PC-9 (cell line): ENCODE data around the gene FAM131A. TPM values are rescaled to one million over a fixed set of nuclear protein-coding genes. Genes with fewer than 3 reads are reported as not detected.

Experiments used
- Bru-seq: library from RNA; stranded (reverse); fragments of 400-500 nt; gene quantifications from one replicate; lab custom pipeline; 2021; lab: Mats Ljungman, UMichigan
- BruChase-seq, 2 experiments: library from RNA; stranded (reverse); fragments of 400-500 nt; gene quantifications; one replicate each; lab custom pipeline; 2021; lab: Mats Ljungman, UMichigan
- BruUV-seq: library from RNA; stranded (reverse); fragments of 400-500 nt; replicated peaks from 2 replicates; lab custom pipeline; 2021; lab: Mats Ljungman, UMichigan
- CTCF ChIA-PET: fragments of 300-600 bp; sonication (Branson Sonifier 250); formaldehyde crosslinking; loops from one replicate; lab custom pipeline; 2022; ENCODE audit warnings: antibody characterized with exemption; lab: Charles Lee
- POLR2A ChIA-PET: fragments of 300-600 bp; sonication (Branson Sonifier 250); formaldehyde crosslinking; loops from one replicate; lab custom pipeline; 2022; ENCODE audit warnings: antibody characterized with exemption; ENCODE audit not compliant: unreplicated experiment; lab: Charles Lee
- DNase-seq, 2 experiments: peaks; one replicate each; pipeline versions ENCODE4 v3.0.0 to v3.0.0-alpha.2; 2015 to 2022; ENCODE audit warnings: mixed read lengths in 1 of 2
- H2AFZ ChIP-seq: fragments of 200-600 bp; sonication (generic); 2 replicates; pipeline ENCODE4 v1.8.1; 2017; ENCODE audit warnings: antibody characterized with exemption
- H3F3A ChIP-seq: fragments of 200-600 bp; sonication (generic); 2 replicates; pipeline ENCODE4 v1.8.1; 2017; ENCODE audit warnings: antibody characterized with exemption, mild to moderate bottlenecking, low read depth; ENCODE audit not compliant: insufficient read depth
- H3K27ac ChIP-seq: fragments of 200-600 bp; sonication (generic); 2 replicates; pipeline ENCODE4 v1.6.1; 2016; ENCODE audit warnings: mixed run types
- H3K27me3 ChIP-seq: fragments of 200-600 bp; sonication (generic); 2 replicates; pipeline ENCODE4 v1.6.1; 2016; ENCODE audit warnings: low read depth, mixed run types; ENCODE audit not compliant: insufficient read depth
- H3K36me3 ChIP-seq: fragments of 200-600 bp; sonication (generic); 2 replicates; pipeline ENCODE4 v1.6.1; 2016; ENCODE audit warnings: low read depth, mixed run types
- H3K4me1 ChIP-seq: fragments of 200-600 bp; sonication (generic); replicated peaks from 2 replicates; pipeline ENCODE4 v1.6.1; 2016; ENCODE audit warnings: mixed run types; ENCODE audit not compliant: insufficient read depth
- H3K4me2 ChIP-seq: fragments of 200-600 bp; sonication (generic); 2 replicates; pipeline ENCODE4 v1.6.1; 2017; ENCODE audit warnings: mixed run types
- H3K4me3 ChIP-seq: fragments of 200-600 bp; sonication (generic); 2 replicates; pipeline ENCODE4 v1.6.1; 2016; ENCODE audit warnings: mixed run types
- H3K79me2 ChIP-seq: fragments of 200-600 bp; sonication (generic); 2 replicates; pipeline ENCODE4 v1.6.1; 2017; ENCODE audit warnings: low read depth, mixed run types
- H3K9me2 ChIP-seq: fragments of 200-600 bp; sonication (generic); 2 replicates; pipeline ENCODE4 v1.8.1; 2017; ENCODE audit warnings: mild to moderate bottlenecking; ENCODE audit not compliant: insufficient read depth
- H3K9me3 ChIP-seq: fragments of 200-600 bp; sonication (generic); 2 replicates; pipeline ENCODE4 v1.8.1; 2016; ENCODE audit warnings: low read depth; ENCODE audit not compliant: insufficient read depth
- H4K20me1 ChIP-seq: fragments of 200-600 bp; sonication (generic); 2 replicates; pipeline ENCODE4 v1.8.1; 2017; ENCODE audit not compliant: insufficient read depth
- EZH2 ChIP-seq: fragments of 200-600 bp; sonication (generic); IDR thresholded peaks from 2 replicates; pipeline ENCODE4 v1.8.0; 2017; ENCODE audit warnings: antibody characterized with exemption, low read depth
- intact Hi-C: fragments of 100-400 bp; cut with micrococcal nuclease; formaldehyde crosslinking; loops from one replicate; pipeline ENCODE4 v1.10.0; 2022; ENCODE audit not compliant: unreplicated experiment
- long read RNA-seq: library from polyadenylated mRNA; stranded (forward); transcript quantifications from one replicate; pipeline ENCODE4 v2.0.0, GENCODE V29; 2022
- total RNA-seq: library from RNA; stranded (reverse); gene quantifications from 2 replicates; pipeline ENCODE4 v1.2.3, GENCODE V29; 2021
- TF ChIP-seq, protein P1 (sequence below): fragments of 200-600 bp; sonication (generic); conservative IDR thresholded peaks from 2 replicates; pipeline ENCODE4 v1.6.1; 2017; ENCODE audit warnings: mixed run types, antibody characterized with exemption, mild to moderate bottlenecking, moderate library complexity

FAM131A gene, protein sequence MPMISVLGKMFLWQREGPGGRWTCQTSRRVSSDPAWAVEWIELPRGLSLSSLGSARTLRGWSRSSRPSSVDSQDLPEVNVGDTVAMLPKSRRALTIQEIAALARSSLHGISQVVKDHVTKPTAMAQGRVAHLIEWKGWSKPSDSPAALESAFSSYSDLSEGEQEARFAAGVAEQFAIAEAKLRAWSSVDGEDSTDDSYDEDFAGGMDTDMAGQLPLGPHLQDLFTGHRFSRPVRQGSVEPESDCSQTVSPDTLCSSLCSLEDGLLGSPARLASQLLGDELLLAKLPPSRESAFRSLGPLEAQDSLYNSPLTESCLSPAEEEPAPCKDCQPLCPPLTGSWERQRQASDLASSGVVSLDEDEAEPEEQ
- total RNA-seq (25.5 and 28.2 TPM in 2 replicates), Bru-seq, nascent RNA (percentile 61 among the genes with signal in this experiment), BruChase-seq, experiment 1, labeled RNA remaining after a 2-hour chase (percentile 72 among the genes with signal in this experiment), BruChase-seq, experiment 2, labeled RNA remaining after a 6-hour chase (percentile 70 among the genes with signal in this experiment)
- long read RNA-seq, partial matches to known transcripts: 0 of 17 reads
- long read RNA-seq, other reads (novel, unspliced or antisense): 13 of 17 reads

DNA sequence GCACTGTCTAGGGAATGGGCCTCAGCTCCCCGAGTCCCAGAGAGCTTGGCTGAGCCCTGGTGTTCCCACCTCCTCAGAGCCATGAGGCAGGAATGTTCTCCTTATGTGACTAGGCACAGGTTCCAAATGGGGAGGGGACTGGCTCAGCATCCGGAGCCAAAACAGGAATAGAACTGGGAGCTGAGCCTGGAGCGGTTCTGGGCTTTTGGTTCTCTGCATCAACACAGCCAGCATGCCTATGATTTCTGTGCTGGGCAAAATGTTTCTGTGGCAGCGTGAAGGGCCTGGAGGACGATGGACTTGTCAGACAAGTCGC lies at the start of gene FAM131A:
TSS of gene FAM131A (plus strand) at position 202 of the 316 bp plus-strand sequence. CDS start at position 233, 31 bp downstream.
- Histone ChIP-seq H3K36me3 (peaks cover 15% of the 10 kb centered on the region), H3K4me1 (peaks cover 46% of the 10 kb centered on the region), H3K79me2 (peaks cover 14% of the 10 kb centered on the region), H3K4me3 (peak within 1 kb of the TSS; percentile 68), H2AFZ (peak within 1 kb of the TSS; percentile 67), H3K9me3 (no peaks in the 10 kb centered on the region), H3K27ac (no peak within 1 kb of the TSS), H3K27me3 (no peaks in the 10 kb centered on the region), H3K9me2 (no peaks in the 10 kb centered on the region), H3K4me2 (peak within 1 kb of the TSS; percentile 82), H4K20me1 (peaks cover 37% of the 10 kb centered on the region), H3F3A (peaks cover 57% of the 10 kb centered on the region)
- TF ChIP-seq, protein P1, sequence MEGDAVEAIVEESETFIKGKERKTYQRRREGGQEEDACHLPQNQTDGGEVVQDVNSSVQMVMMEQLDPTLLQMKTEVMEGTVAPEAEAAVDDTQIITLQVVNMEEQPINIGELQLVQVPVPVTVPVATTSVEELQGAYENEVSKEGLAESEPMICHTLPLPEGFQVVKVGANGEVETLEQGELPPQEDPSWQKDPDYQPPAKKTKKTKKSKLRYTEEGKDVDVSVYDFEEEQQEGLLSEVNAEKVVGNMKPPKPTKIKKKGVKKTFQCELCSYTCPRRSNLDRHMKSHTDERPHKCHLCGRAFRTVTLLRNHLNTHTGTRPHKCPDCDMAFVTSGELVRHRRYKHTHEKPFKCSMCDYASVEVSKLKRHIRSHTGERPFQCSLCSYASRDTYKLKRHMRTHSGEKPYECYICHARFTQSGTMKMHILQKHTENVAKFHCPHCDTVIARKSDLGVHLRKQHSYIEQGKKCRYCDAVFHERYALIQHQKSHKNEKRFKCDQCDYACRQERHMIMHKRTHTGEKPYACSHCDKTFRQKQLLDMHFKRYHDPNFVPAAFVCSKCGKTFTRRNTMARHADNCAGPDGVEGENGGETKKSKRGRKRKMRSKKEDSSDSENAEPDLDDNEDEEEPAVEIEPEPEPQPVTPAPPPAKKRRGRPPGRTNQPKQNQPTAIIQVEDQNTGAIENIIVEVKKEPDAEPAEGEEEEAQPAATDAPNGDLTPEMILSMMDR: no peak
- TF ChIP-seq EZH2: no peak
- no peak for DNase-seq
- no TSS peak for BruUV-seq
- CTCF ChIA-PET: no interaction called here
- intact Hi-C loops: no loop called here
- POLR2A ChIA-PET: no interaction called here

DNA sequence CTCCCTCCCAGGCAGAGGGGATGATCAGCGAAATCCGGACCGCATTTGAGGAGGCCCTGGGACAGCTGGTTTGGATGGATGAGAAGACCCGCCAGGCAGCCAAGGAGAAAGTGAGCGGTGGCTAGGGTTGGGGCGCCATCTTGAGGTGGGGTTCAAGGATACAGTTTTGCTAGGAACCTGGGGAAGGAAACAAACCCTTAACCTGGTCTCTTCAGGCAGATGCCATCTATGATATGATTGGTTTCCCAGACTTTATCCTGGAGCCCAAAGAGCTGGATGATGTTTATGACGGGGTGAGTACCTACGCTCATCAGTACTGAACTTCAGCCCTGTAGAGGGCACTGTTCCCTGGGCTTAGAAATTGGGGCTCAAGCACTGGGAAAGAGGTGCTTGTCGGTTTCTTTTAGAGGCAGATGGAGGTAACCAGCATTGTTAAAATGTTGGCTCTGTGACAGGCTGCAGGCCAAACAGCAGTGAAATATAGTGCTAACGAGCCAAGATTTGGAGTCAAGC lies 47.9 kb upstream of the FAM131A start:
- Histone ChIP-seq H3K79me2 (no peaks in the 10 kb centered on the region), H3K4me1 (no peaks in the 10 kb centered on the region), H3K9me3 (no peaks in the 10 kb centered on the region), H3F3A (no peaks in the 10 kb centered on the region), H3K4me2 (no peak overlapping the region), H3K27ac (no peak overlapping the region), H3K9me2 (no peaks in the 10 kb centered on the region), H2AFZ (no peak overlapping the region), H3K4me3 (no peak overlapping the region), H3K36me3 (no peaks in the 10 kb centered on the region), H3K27me3 (no peaks in the 10 kb centered on the region; the same call in 1 of the 2 replicates), H4K20me1 (no peaks in the 10 kb centered on the region)
- ChIA-PET POLR2A (no interaction called here), CTCF (interaction anchor here (0.5 to 1.3 kb wide), 4 partner anchors 64 to 394 kb away, joined by 3 to 10 read pairs (median 6); no protein-coding TSS in a partner anchor)
- peak; percentile 63 to 75 for DNase-seq
- TF ChIP-seq, protein P1: peak; percentile 81
- TF ChIP-seq EZH2: no peak
- intact Hi-C loops: loop anchor here (1.0 to 10.0 kb wide), 9 partner anchors 39 to 1167 kb away; partner anchors contain the start of gene MAP6D1
- BruUV-seq: no TSS peak

DNA sequence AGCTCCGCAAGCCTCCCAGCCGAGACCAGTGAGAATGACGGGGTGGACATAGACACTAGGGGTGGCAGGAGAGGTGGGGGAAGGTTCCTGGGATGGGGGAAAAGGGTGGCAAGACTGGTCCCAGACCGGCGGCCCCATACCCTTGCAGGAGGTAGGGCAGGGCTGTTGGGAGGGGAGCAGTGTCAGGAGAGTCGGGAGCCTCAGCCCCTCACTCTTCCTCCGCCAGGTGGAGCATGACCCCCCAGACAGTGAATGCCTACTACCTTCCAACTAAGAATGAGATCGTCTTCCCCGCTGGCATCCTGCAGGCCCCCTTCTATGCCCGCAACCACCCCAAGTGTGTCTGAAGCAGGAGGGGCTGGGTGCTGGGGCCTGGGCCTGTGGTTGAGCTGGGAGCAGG lies 47.1 kb upstream of the FAM131A start:
- no peak for DNase-seq
- H3K36me3 ChIP-seq: no peaks in the 10 kb centered on the region
- no peak overlapping the region for H2AFZ ChIP-seq
- no peaks in the 10 kb centered on the region for H3K79me2 ChIP-seq
- TF ChIP-seq EZH2: no peak
- TF ChIP-seq, protein P1: no peak
- intact Hi-C loops: no loop called here
- ChIA-PET POLR2A (no interaction called here), CTCF (no interaction called here)
- H4K20me1 ChIP-seq: no peaks in the 10 kb centered on the region
- no peak overlapping the region for H3K27ac ChIP-seq
- H3K4me3 ChIP-seq: no peak overlapping the region
- H3F3A ChIP-seq: no peaks in the 10 kb centered on the region
- H3K9me3 ChIP-seq: no peaks in the 10 kb centered on the region
- no peaks in the 10 kb centered on the region for H3K9me2 ChIP-seq
- no TSS peak for BruUV-seq
- H3K27me3 ChIP-seq: no peaks in the 10 kb centered on the region; the same call in 1 of the 2 replicates
- H3K4me2 ChIP-seq: no peak overlapping the region
- H3K4me1 ChIP-seq: no peaks in the 10 kb centered on the region
